Peyer's patch (tissue), 4 donors: Measurements from ENCODE around the gene DAW1.

Source experiments
- CTCF ChIP-seq, 6 experiments: fragments of 450-650 bp in 4 of 6; fragments of 200-600 bp in 2 of 6; sonication (generic) in 1 of 6; IDR thresholded peaks; one replicate each; pipeline ENCODE4 v1.5.1; 2017 to 2019; ENCODE audit warnings: antibody characterized with exemption in 6 of 6, mild to moderate bottlenecking in 3 of 6, moderate library complexity in 1 of 6
- POLR2A ChIP-seq, 2 donors: fragments of 450-650 bp; IDR thresholded peaks; one replicate each; pipeline ENCODE4 v1.5.1; 2017; ENCODE audit warnings: antibody characterized with exemption in 2 of 2, mild to moderate bottlenecking in 2 of 2, moderate library complexity in 2 of 2

GRCh38 chr2:227871375-227871791, at the start of gene DAW1:
- TF ChIP-seq CTCF (IDR thresholded peaks at IDR 0.05), result no peak
- no peak for TF ChIP-seq POLR2A (IDR thresholded peaks at IDR 0.05)
